Choroid plexus epithelial cell (primary cell): ENCODE results near the gene RASGRP3.

Experiments
- DNase-seq: peaks from one replicate; pipeline ENCODE4 v3.0.0-alpha.2; 2010; ENCODE audit warnings: low read depth
- H3K4me3 ChIP-seq: 2 replicates; pipeline ENCODE4 v1.5.1; 2011; ENCODE audit warnings: low read depth, mild to moderate bottlenecking, control low read depth, low read length, moderate library complexity
- TF ChIP-seq, protein P1 (sequence below): conservative IDR thresholded peaks from 2 replicates; pipeline ENCODE4 v1.5.1; 2011; ENCODE audit warnings: low read depth, mild to moderate bottlenecking, control low read depth, inconsistent platforms, low read length, moderate library complexity

Gene RASGRP3

DNA sequence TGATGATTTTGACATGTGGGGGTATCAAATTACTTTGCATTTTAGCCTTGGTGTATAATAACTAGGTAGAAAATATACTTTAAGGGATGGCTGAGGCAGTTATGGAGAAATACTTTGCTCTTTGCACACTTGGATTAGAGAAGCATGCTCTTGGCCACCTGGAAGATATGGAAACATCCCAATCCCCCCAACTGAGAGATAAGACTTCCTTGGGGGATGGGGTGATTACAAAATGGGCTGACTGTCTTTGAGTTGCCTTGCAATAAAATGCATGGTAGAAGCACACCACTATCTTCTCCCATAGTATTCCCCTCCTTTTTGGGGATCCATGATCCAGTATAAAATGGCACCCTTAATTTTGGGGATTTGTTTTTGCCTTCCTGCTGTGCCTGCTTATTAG is 137.7 kb downstream of the RASGRP3 start:
- no peak overlapping the region for H3K4me3 ChIP-seq
- DNase-seq = no peak
- TF ChIP-seq, protein P1, sequence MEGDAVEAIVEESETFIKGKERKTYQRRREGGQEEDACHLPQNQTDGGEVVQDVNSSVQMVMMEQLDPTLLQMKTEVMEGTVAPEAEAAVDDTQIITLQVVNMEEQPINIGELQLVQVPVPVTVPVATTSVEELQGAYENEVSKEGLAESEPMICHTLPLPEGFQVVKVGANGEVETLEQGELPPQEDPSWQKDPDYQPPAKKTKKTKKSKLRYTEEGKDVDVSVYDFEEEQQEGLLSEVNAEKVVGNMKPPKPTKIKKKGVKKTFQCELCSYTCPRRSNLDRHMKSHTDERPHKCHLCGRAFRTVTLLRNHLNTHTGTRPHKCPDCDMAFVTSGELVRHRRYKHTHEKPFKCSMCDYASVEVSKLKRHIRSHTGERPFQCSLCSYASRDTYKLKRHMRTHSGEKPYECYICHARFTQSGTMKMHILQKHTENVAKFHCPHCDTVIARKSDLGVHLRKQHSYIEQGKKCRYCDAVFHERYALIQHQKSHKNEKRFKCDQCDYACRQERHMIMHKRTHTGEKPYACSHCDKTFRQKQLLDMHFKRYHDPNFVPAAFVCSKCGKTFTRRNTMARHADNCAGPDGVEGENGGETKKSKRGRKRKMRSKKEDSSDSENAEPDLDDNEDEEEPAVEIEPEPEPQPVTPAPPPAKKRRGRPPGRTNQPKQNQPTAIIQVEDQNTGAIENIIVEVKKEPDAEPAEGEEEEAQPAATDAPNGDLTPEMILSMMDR = no peak
